Endothelial cell of umbilical vein (primary cell): Measurements from ENCODE around the gene BLOC1S3. TPM values are rescaled to one million over a fixed set of nuclear protein-coding genes. Genes with fewer than 3 reads are reported as not detected.

Source experiments
- BruUV-seq: library from RNA; stranded (reverse); fragments of 400-500 nt; replicated peaks from 2 replicates; lab custom pipeline; 2021; lab: Mats Ljungman, UMichigan
- CTCF ChIA-PET: fragments of 300-600, 350-600 bp; sonication (Branson Sonifier 250); formaldehyde crosslinking; loops from one replicate; lab custom pipeline; 2021; ENCODE audit warnings: antibody characterized with exemption, inconsistent platforms; lab: Charles Lee
- POLR2A ChIA-PET: fragments of 300-600, 350-600 bp; sonication (Branson Sonifier 250); formaldehyde crosslinking; loops from one replicate; lab custom pipeline; 2021; ENCODE audit warnings: antibody characterized with exemption, inconsistent platforms; lab: Charles Lee
- DNase-seq: peaks from one replicate; pipeline ENCODE4 v3.0.0-alpha.2; 2011; ENCODE audit warnings: low read depth, low spot score
- FAIRE-seq: peaks from 2 replicates; lab custom pipeline; 2011; peaks lifted over from hg19 to GRCh38; lab: Jason Lieb, UNC
- H2AFZ ChIP-seq: 2 replicates; pipeline ENCODE4 v1.6.0; 2012; ENCODE audit warnings: low read depth, low read length, control low read depth, inconsistent platforms
- H3K27ac ChIP-seq: 2 replicates; pipeline ENCODE4 v1.5.1; 2011; ENCODE audit warnings: low read depth, mild to moderate bottlenecking, control low read depth, low read length, moderate library complexity; ENCODE audit not compliant: insufficient read depth
- H3K27me3 ChIP-seq, 2 experiments: 2 replicates each; pipeline versions ENCODE4 v1.6.0 to v1.6.1; 2011; ENCODE audit warnings: low read length in 2 of 2, mixed read lengths in 1 of 2; ENCODE audit not compliant: control insufficient read depth in 2 of 2, insufficient read depth in 2 of 2
- H3K36me3 ChIP-seq, 2 experiments: 2 replicates in 1 of 2; 3 replicates in 1 of 2; pipeline ENCODE4 v1.5.1; 2011; ENCODE audit warnings: low read length in 2 of 2, mild to moderate bottlenecking in 1 of 2, moderate library complexity in 1 of 2; ENCODE audit not compliant: control insufficient read depth in 2 of 2, insufficient read depth in 2 of 2; ENCODE audit errors: extremely low read depth in 1 of 2
- H3K4me1 ChIP-seq: 3 replicates; pipeline ENCODE4 v1.5.1; 2011; ENCODE audit warnings: mild to moderate bottlenecking, low read length; ENCODE audit not compliant: control insufficient read depth, insufficient read depth; ENCODE audit errors: extremely low read depth
- H3K4me2 ChIP-seq: 2 replicates; pipeline ENCODE4 v1.6.1; 2011; ENCODE audit warnings: low read length, control low read depth, mixed read lengths; ENCODE audit not compliant: insufficient read depth
- H3K4me3 ChIP-seq, 3 experiments: fragments of 200-600 bp in 1 of 3; sonication (generic), shearing (Covaris generic) in 1 of 3; replicated peaks in 1 of 3; 2 replicates each; pipeline ENCODE4 v1.5.1; 2011 to 2016; ENCODE audit warnings: control low read depth in 3 of 3, low read length in 3 of 3, mild to moderate bottlenecking in 2 of 3, inconsistent platforms in 1 of 3, low read depth in 1 of 3, moderate library complexity in 1 of 3; ENCODE audit not compliant: insufficient read depth in 1 of 3
- H3K79me2 ChIP-seq: 2 replicates; pipeline ENCODE4 v1.6.0; 2012; ENCODE audit warnings: low read length, inconsistent platforms; ENCODE audit not compliant: control insufficient read depth, insufficient read depth
- H3K9ac ChIP-seq: replicated peaks from 2 replicates; pipeline ENCODE3; 2011; ENCODE audit warnings: low read length, control low read depth; ENCODE audit not compliant: insufficient read depth; ENCODE audit errors: extremely low read depth
- H3K9me1 ChIP-seq: replicated peaks from 3 replicates; pipeline ENCODE4 v1.6.0; 2011; ENCODE audit warnings: mild to moderate bottlenecking, low read length; ENCODE audit not compliant: control insufficient read depth, insufficient read depth; ENCODE audit errors: extremely low read depth
- H3K9me3 ChIP-seq: replicated peaks from 2 replicates; pipeline ENCODE4 v1.5.1; 2012; ENCODE audit warnings: low read length, inconsistent platforms; ENCODE audit not compliant: control insufficient read depth, insufficient read depth
- H4K20me1 ChIP-seq: replicated peaks from 2 replicates; pipeline ENCODE3; 2011; ENCODE audit warnings: mild to moderate bottlenecking, low read length; ENCODE audit not compliant: control insufficient read depth, insufficient read depth; ENCODE audit errors: extremely low read depth
- EZH2 ChIP-seq: IDR thresholded peaks from 2 replicates; pipeline ENCODE4 v1.6.1; 2012; ENCODE audit warnings: borderline replicate concordance, low read depth, mild to moderate bottlenecking, moderate library complexity, low read length, inconsistent platforms; ENCODE audit not compliant: severe bottlenecking
- FOS ChIP-seq: IDR thresholded peaks from 2 replicates; pipeline ENCODE4 v1.6.1; 2011; ENCODE audit warnings: mild to moderate bottlenecking, low read length, moderate library complexity, borderline replicate concordance; ENCODE audit not compliant: insufficient read depth
- GATA2 ChIP-seq: IDR thresholded peaks from 2 replicates; pipeline ENCODE4 v1.7.0; 2011; ENCODE audit warnings: low read depth, mild to moderate bottlenecking, moderate library complexity, mixed read lengths, low read length; ENCODE audit not compliant: insufficient read length, insufficient read depth
- JUN ChIP-seq: IDR thresholded peaks from 2 replicates; pipeline ENCODE4 v1.6.1; 2011; ENCODE audit warnings: borderline replicate concordance, low read depth; ENCODE audit not compliant: insufficient read length, insufficient read depth
- MYC ChIP-seq: IDR thresholded peaks from one replicate; pipeline ENCODE4 v1.6.1; 2011; ENCODE audit warnings: mild to moderate bottlenecking, low read depth, low read length
- POLR2A ChIP-seq: IDR thresholded peaks from 2 replicates; pipeline ENCODE4 v1.6.1; 2012; ENCODE audit warnings: low read depth, mild to moderate bottlenecking, control low read depth, low read length
- POLR2AphosphoS5 ChIP-seq: IDR thresholded peaks from 2 replicates; pipeline ENCODE4 v1.6.1; 2012; ENCODE audit warnings: low read depth, mild to moderate bottlenecking, control low read depth, low read length, moderate library complexity; ENCODE audit not compliant: insufficient read depth
- dilution Hi-C: fragments of 300-500 bp; cut with MboI; formaldehyde crosslinking; loops from one replicate; pipeline ENCODE4 v1.15.0; 2019; ENCODE audit warnings: low sequenced_read_pairs; ENCODE audit not compliant: extremely low pct_ligation_motif_present
- intact Hi-C: fragments of 100-400 bp; cut with micrococcal nuclease; formaldehyde crosslinking; loops from one replicate; pipeline ENCODE4 v1.10.0; 2022
- polyA plus RNA-seq, 4 experiments: library from polyadenylated mRNA; depleted of rRNA in 3 of 4; stranded (reverse) in 3 of 4; unstranded in 1 of 4; fragments of >200 nt; gene quantifications; 2 replicates each; pipeline versions ENCODE4 v1.2.1 to v1.2.3, GENCODE V29; 2011 to 2012; ENCODE audit warnings: missing spikeins in 1 of 4
- total RNA-seq: library from RNA; stranded (reverse); gene quantifications from 2 replicates; pipeline ENCODE4 v1.2.3, GENCODE V29; 2021
- TF ChIP-seq, protein P1 (sequence below), 2 donors: IDR thresholded peaks; 1 replicate in 1 of 2; 2 replicates in 1 of 2; pipeline ENCODE4 v1.5.1; 2011; ENCODE audit warnings: low read length in 2 of 2, mild to moderate bottlenecking in 2 of 2, moderate library complexity in 2 of 2, control low read depth in 1 of 2, inconsistent platforms in 1 of 2, low read depth in 1 of 2; ENCODE audit not compliant: insufficient read depth in 1 of 2; ENCODE audit errors: extremely low read depth in 1 of 2
- TF ChIP-seq, protein P2 (sequence below): IDR thresholded peaks from 2 replicates; pipeline ENCODE4 v1.6.1; 2011; ENCODE audit not compliant: insufficient read depth, insufficient read length

The BLOC1S3 gene
- total and polyA plus RNA-seq, 2 donors (not counting 3 experiments of a cell fraction or from before 2014, with no cell fraction given), result 13.6 to 17.4 TPM

DNA sequence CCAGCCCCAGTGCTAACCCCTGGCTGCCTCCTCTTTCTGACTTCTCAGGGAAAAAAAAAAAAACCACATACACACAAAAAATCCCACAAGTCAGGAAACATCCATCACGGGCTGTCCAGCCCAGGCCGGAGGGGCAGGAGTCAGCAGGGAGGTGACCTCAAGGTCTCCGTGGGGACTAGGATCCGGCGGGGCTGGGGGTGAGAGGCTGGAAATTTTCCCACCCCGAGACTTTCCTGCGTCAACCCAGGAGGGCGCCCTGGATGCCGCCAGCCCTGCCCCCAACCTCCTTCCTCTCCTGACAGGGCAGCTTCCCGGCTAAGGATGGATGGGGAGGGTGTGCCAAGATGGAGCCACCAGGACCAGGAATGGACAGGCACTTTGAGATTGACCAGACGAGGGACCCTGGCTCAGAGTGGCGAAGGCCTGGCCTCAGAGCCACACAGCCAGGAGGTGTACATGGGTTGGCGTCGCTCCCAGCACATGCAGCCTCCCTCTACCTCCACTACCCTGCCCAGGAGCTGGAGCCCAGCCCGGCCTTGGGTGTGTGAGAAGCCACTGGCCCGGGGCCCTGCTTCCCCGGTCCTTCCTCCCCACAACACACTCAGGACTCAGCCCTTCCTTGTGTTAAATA lies 33.3 kb downstream of the BLOC1S3 start:
- Histone ChIP-seq H4K20me1 (no peaks in the 10 kb centered on the region), H3K27me3 (no peaks in the 10 kb centered on the region), H3K4me3 (no peak overlapping the region), H3K9me3 (no peaks in the 10 kb centered on the region), H2AFZ (peak overlapping the region; percentile 96), H3K4me1 (peaks cover 26% of the 10 kb centered on the region), H3K79me2 (no peaks in the 10 kb centered on the region), H3K27ac (no peak overlapping the region), H3K9ac (no peak overlapping the region), H3K36me3 (no peaks in the 10 kb centered on the region), H3K4me2 (no peak overlapping the region), H3K9me1 (no peaks in the 10 kb centered on the region)
- FAIRE-seq, result no peak
- ChIA-PET POLR2A (no interaction called here), CTCF (interaction anchor here (0.6 to 1.9 kb wide), 3 partner anchors 9 to 127 kb away, joined by 3 to 8 read pairs (median 4); no protein-coding TSS in a partner anchor)
- dilution Hi-C loops (no loop called here), intact Hi-C loops (no loop called here)
- DNase-seq, result peak; percentile 46
- TF ChIP-seq GATA2 (no peak), POLR2AphosphoS5 (no peak), FOS (no peak), POLR2A (no peak), MYC (no peak), JUN (no peak), EZH2 (no peak)
- TF ChIP-seq, protein P1, sequence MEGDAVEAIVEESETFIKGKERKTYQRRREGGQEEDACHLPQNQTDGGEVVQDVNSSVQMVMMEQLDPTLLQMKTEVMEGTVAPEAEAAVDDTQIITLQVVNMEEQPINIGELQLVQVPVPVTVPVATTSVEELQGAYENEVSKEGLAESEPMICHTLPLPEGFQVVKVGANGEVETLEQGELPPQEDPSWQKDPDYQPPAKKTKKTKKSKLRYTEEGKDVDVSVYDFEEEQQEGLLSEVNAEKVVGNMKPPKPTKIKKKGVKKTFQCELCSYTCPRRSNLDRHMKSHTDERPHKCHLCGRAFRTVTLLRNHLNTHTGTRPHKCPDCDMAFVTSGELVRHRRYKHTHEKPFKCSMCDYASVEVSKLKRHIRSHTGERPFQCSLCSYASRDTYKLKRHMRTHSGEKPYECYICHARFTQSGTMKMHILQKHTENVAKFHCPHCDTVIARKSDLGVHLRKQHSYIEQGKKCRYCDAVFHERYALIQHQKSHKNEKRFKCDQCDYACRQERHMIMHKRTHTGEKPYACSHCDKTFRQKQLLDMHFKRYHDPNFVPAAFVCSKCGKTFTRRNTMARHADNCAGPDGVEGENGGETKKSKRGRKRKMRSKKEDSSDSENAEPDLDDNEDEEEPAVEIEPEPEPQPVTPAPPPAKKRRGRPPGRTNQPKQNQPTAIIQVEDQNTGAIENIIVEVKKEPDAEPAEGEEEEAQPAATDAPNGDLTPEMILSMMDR (IDR thresholded peaks at IDR 0.05; ENCODE audit: extremely low read depth in 1 of 2, insufficient read depth in 1 of 2, low read depth in 1 of 2, low read length in 2 of 2), result no peak
- TF ChIP-seq, protein P2, sequence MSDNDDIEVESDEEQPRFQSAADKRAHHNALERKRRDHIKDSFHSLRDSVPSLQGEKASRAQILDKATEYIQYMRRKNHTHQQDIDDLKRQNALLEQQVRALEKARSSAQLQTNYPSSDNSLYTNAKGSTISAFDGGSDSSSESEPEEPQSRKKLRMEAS, result no peak
- no TSS peak for BruUV-seq
